K562 (cell line): ENCODE measurements around the gene STIM1. TPM values are rescaled to one million over a fixed set of nuclear protein-coding genes. Genes with fewer than 3 reads are reported as not detected.

ENCODE experiments used
- ATAC-seq: fragments of 200-7000 bp; cut with Tn5 transposase; 3 replicates; pipeline ENCODE4 v1.9.1; 2020; ENCODE audit warnings: moderate library complexity
- BruUV-seq: library from RNA; stranded (reverse); fragments of 400-500 nt; replicated peaks from 2 replicates; lab custom pipeline; 2021; lab: Mats Ljungman, UMichigan
- CTCF ChIA-PET: fragments of 300-600 bp; formaldehyde crosslinking; extraction: SDS; loops from one replicate; lab custom pipeline; 2021; ENCODE audit warnings: low intra/inter-chr PET ratio; lab: Yijun Ruan, JAX
- POLR2A ChIA-PET: fragments of 300-600, 350-650 bp; sonication (Branson Sonifier 250); formaldehyde crosslinking; extraction: SDS; loops from one replicate; lab custom pipeline; 2021; ENCODE audit warnings: antibody characterized with exemption, inconsistent platforms; lab: Yijun Ruan, JAX
- DNase-seq, 4 experiments: peaks; one replicate each; pipeline versions ENCODE4 v3.0.0 to v3.0.0-alpha.2; 2011 to 2018; ENCODE audit warnings: low spot score in 3 of 4, mixed read lengths in 3 of 4; ENCODE audit errors: extremely low read depth in 1 of 4
- FAIRE-seq: peaks from 2 replicates; lab custom pipeline; 2011; peaks lifted over from hg19 to GRCh38; lab: Jason Lieb, UNC
- H2AFZ ChIP-seq: 2 replicates; pipeline ENCODE4 v1.6.0; 2011; ENCODE audit warnings: low read depth, low read length, control low read depth, inconsistent platforms
- H3K27ac ChIP-seq: fragments of 200-600 bp; 3 replicates; pipeline ENCODE4 v1.8.0; 2011; ENCODE audit warnings: low read depth, mild to moderate bottlenecking, control low read depth, inconsistent platforms, low read length, moderate library complexity, mixed read lengths; ENCODE audit errors: extremely low read depth
- H3K27me3 ChIP-seq, 2 experiments: fragments of 300-600 bp in 1 of 2; 2 replicates in 1 of 2; 3 replicates in 1 of 2; pipeline versions ENCODE4 v1.6.0 to v1.8.0; 2011; ENCODE audit warnings: inconsistent platforms in 2 of 2, low read length in 2 of 2, mild to moderate bottlenecking in 1 of 2, mixed read lengths in 1 of 2, moderate library complexity in 1 of 2; ENCODE audit not compliant: control insufficient read depth in 2 of 2, insufficient read depth in 2 of 2
- H3K36me3 ChIP-seq: fragments of 300-600 bp; 3 replicates; pipeline ENCODE4 v1.8.0; 2011; ENCODE audit warnings: mild to moderate bottlenecking, low read length, inconsistent platforms; ENCODE audit not compliant: control insufficient read depth, insufficient read depth
- H3K4me1 ChIP-seq, 2 experiments: fragments of 200-600 bp in 1 of 2; replicated peaks in 1 of 2; 2 replicates in 1 of 2; 3 replicates in 1 of 2; pipeline versions ENCODE4 v1.5.1 to v1.8.0; 2011; ENCODE audit warnings: inconsistent platforms in 2 of 2, low read length in 2 of 2, mild to moderate bottlenecking in 1 of 2, mixed read lengths in 1 of 2, moderate library complexity in 1 of 2; ENCODE audit not compliant: control insufficient read depth in 2 of 2, insufficient read depth in 2 of 2
- H3K4me2 ChIP-seq: 2 replicates; pipeline ENCODE4 v1.6.1; 2011; ENCODE audit warnings: low read length, control low read depth, inconsistent platforms, mixed read lengths; ENCODE audit not compliant: insufficient read depth
- H3K4me3 ChIP-seq: fragments of 200-600 bp; sonication (generic), shearing (Covaris generic); 2 replicates; pipeline ENCODE4 v1.5.1; 2016; ENCODE audit warnings: control low read depth, inconsistent platforms
- H3K79me2 ChIP-seq: fragments of 200-600 bp; 3 replicates; pipeline ENCODE4 v1.8.0; 2011; ENCODE audit warnings: low read length, inconsistent platforms; ENCODE audit not compliant: control insufficient read depth, insufficient read depth
- H3K9ac ChIP-seq, 2 experiments: 2 replicates each; pipeline versions ENCODE4 v1.6.0 to v1.6.1; 2011; ENCODE audit warnings: low read depth in 2 of 2, low read length in 2 of 2, control low read depth in 1 of 2, inconsistent platforms in 1 of 2, mild to moderate bottlenecking in 1 of 2, mixed read lengths in 1 of 2; ENCODE audit not compliant: insufficient read depth in 1 of 2
- H3K9me1 ChIP-seq: one replicate; pipeline ENCODE4 v1.6.0; 2011; ENCODE audit warnings: inconsistent platforms, mild to moderate bottlenecking, low read length, moderate library complexity; ENCODE audit not compliant: control insufficient read depth, insufficient read depth
- H3K9me3 ChIP-seq: replicated peaks from 2 replicates; pipeline ENCODE4 v1.5.1; 2011; ENCODE audit warnings: low read depth, low read length, inconsistent platforms; ENCODE audit not compliant: control insufficient read depth, insufficient read depth
- H4K20me1 ChIP-seq: replicated peaks from 2 replicates; pipeline ENCODE4 v1.6.1; 2011; ENCODE audit warnings: low read length, inconsistent platforms, mixed read lengths; ENCODE audit not compliant: control insufficient read depth, insufficient read depth
- FOXP1 ChIP-seq: sonication (generic); formaldehyde crosslinking; IDR thresholded peaks from 2 replicates; pipeline ENCODE4 v1.8.0; 2022; ENCODE audit warnings: mild to moderate bottlenecking, missing genetic modification reagents
- HOXB6 ChIP-seq: fragments of 250-450 bp; sonication (Bioruptor Pico); IDR thresholded peaks from 2 replicates; pipeline ENCODE4 v1.5.1; 2022; ENCODE audit warnings: mild to moderate bottlenecking, borderline replicate concordance
- KLF10 ChIP-seq: fragments of 250-450 bp; sonication (Bioruptor Pico); IDR thresholded peaks from 2 replicates; pipeline ENCODE4 v1.6.1; 2021; ENCODE audit warnings: matching md5 sums
- NONO ChIP-seq, 2 experiments: fragments of 200-400 bp in 1 of 2; fragments of 450-650 bp in 1 of 2; formaldehyde crosslinking in 1 of 2; IDR thresholded peaks; 2 replicates each; pipeline ENCODE4 v1.6.1; 2017; ENCODE audit warnings: low read depth in 2 of 2, mild to moderate bottlenecking in 2 of 2, moderate library complexity in 2 of 2, low read length in 1 of 2
- NR2C2 ChIP-seq, 2 experiments: fragments of 200-800 bp in 1 of 2; sonication (Bioruptor generic) in 1 of 2; sonication (generic) in 1 of 2; formaldehyde crosslinking in 1 of 2; IDR thresholded peaks; 2 replicates each; pipeline versions ENCODE4 v1.6.1 to v1.8.0; 2016 to 2022; ENCODE audit warnings: mild to moderate bottlenecking in 1 of 2, missing compliant biosample characterization in 1 of 2, missing genetic modification characterization in 1 of 2, missing genetic modification reagents in 1 of 2
- SREBF1 ChIP-seq: fragments of 150-350 bp; IDR thresholded peaks from 2 replicates; pipeline ENCODE4 v1.6.1; 2014; ENCODE audit warnings: antibody characterized with exemption, low read depth, low read length, borderline replicate concordance
- ZNF445 ChIP-seq: fragments of 250-450 bp; sonication (Bioruptor Pico); IDR thresholded peaks from 2 replicates; pipeline ENCODE4 v1.4.0; 2020; ENCODE audit warnings: low read depth, mild to moderate bottlenecking, moderate library complexity
- WGBS: fragments of 100-300 bp; shearing (Covaris generic); methylation state at CpG from one replicate; pipeline ENCODE4 v1.1.6; 2016; ENCODE audit warnings: low coverage, mixed read lengths; ENCODE audit not compliant: insufficient coverage; ENCODE audit errors: missing lambda C conversion rate; 5-methylcytosine and 5-hydroxymethylcytosine counted together
- in situ Hi-C: fragments of 300-500 bp; cut with MboI; formaldehyde crosslinking; loops from 4 replicates; pipeline ENCODE4 v1.15.0; 2018; ENCODE audit warnings: inconsistent platforms, mixed read lengths
- intact Hi-C: fragments of 100-400 bp; cut with micrococcal nuclease; formaldehyde crosslinking; loops from 2 replicates; pipeline ENCODE4 v1.14.2; 2022
- polyA plus RNA-seq, 8 experiments: library from polyadenylated mRNA; depleted of rRNA in 4 of 8; stranded (reverse) in 5 of 8; unstranded in 3 of 8; fragments of >200 nt; fragmentation: Nextera tagmentation in 2 of 8; fragmentation: Illumina TruSeq in 1 of 8; extraction: Ambion mirVana in 2 of 8; extraction: Trizol in 1 of 8; gene quantifications; 2 replicates each; pipeline versions ENCODE4 v1.2.1 to v1.2.3, GENCODE V29; 2011 to 2014; ENCODE audit warnings: inconsistent platforms in 1 of 8, missing spikeins in 1 of 8
- total RNA-seq, 7 experiments: library from RNA; depleted of rRNA in 6 of 7; stranded (reverse); fragments of >200 nt in 6 of 7; fragmentation: Illumina TruSeq in 2 of 7; extraction: Trizol in 2 of 7; gene quantifications; 2 replicates each; pipeline versions ENCODE4 v1.2.1 to v1.2.3, GENCODE V29; 2011 to 2021; ENCODE audit warnings: low replicate concordance in 1 of 7
- TF ChIP-seq, protein P1 (sequence below): fragments of 200-800 bp; sonication (Bioruptor generic); IDR thresholded peaks from 2 replicates; pipeline ENCODE4 v1.6.1; 2017; ENCODE audit warnings: missing genetic modification characterization, missing compliant biosample characterization
- TF ChIP-seq, protein P2 (sequence below), 2 experiments: fragments of 150-350 bp in 1 of 2; IDR thresholded peaks; 2 replicates each; pipeline ENCODE4 v1.6.1; 2012 to 2016; ENCODE audit warnings: low read depth in 2 of 2, low read length in 2 of 2, mild to moderate bottlenecking in 1 of 2, moderate library complexity in 1 of 2
- TF ChIP-seq, protein P3 (sequence below): fragments of 450-650 bp; IDR thresholded peaks from 2 replicates; pipeline ENCODE4 v1.6.1; 2017; ENCODE audit warnings: antibody characterized with exemption, mild to moderate bottlenecking

STIM1 gene
- total and polyA plus RNA-seq, 9 of the 15 experiments (the other 6 are each of a cell fraction or from before 2014, with no cell fraction given), result 7.7 to 50.5 (median 22.5) TPM

DNA sequence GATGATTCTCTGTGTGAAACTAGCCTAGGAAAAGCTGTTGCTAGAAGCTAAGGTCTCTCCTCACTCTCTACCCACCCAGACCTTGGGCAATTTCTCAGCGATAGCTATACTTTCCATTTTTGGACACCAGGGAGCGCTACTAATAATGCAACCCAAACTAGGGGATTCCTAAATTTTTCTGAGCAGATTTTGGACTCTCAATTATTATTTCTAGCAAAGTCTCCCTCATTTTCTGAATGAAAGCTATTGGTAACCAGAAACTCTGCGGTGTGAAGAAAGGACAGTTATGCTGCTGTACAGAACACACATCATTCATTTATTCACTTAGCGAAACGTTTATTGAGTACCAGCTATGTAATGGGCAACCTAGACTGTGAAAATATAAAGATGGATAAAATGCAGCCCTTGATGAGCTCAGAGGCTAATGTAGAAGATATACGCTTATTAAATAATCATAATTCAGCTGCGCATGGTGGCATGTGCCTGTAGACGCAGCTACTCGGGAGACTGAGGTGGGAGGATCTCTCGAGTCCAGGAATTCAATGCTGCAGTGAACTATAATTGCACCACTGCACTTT lies 6.1 kb upstream of the STIM1 start:
- WGBS, result 45% methylated on average over 10 of the region's 10 CpGs
- H3K4me2 ChIP-seq, result no peak overlapping the region; the same call in 1 of the 2 replicates
- POLR2A ChIA-PET, result interaction anchor here (0.5 to 1.6 kb wide), 9 partner anchors 9 to 247 kb away, joined by 3 to 6 read pairs (median 5); no protein-coding TSS in a partner anchor
- TF ChIP-seq, protein P1, sequence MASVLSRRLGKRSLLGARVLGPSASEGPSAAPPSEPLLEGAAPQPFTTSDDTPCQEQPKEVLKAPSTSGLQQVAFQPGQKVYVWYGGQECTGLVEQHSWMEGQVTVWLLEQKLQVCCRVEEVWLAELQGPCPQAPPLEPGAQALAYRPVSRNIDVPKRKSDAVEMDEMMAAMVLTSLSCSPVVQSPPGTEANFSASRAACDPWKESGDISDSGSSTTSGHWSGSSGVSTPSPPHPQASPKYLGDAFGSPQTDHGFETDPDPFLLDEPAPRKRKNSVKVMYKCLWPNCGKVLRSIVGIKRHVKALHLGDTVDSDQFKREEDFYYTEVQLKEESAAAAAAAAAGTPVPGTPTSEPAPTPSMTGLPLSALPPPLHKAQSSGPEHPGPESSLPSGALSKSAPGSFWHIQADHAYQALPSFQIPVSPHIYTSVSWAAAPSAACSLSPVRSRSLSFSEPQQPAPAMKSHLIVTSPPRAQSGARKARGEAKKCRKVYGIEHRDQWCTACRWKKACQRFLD (CRISPR knock-in tag), result no peak
- TF ChIP-seq NR2C2 (CRISPR knock-in tag; IDR thresholded peaks at IDR 0.05), result no peak
- TF ChIP-seq NR2C2 (tag; IDR thresholded peaks at IDR 0.05), result no peak
- TF ChIP-seq, protein P2, sequence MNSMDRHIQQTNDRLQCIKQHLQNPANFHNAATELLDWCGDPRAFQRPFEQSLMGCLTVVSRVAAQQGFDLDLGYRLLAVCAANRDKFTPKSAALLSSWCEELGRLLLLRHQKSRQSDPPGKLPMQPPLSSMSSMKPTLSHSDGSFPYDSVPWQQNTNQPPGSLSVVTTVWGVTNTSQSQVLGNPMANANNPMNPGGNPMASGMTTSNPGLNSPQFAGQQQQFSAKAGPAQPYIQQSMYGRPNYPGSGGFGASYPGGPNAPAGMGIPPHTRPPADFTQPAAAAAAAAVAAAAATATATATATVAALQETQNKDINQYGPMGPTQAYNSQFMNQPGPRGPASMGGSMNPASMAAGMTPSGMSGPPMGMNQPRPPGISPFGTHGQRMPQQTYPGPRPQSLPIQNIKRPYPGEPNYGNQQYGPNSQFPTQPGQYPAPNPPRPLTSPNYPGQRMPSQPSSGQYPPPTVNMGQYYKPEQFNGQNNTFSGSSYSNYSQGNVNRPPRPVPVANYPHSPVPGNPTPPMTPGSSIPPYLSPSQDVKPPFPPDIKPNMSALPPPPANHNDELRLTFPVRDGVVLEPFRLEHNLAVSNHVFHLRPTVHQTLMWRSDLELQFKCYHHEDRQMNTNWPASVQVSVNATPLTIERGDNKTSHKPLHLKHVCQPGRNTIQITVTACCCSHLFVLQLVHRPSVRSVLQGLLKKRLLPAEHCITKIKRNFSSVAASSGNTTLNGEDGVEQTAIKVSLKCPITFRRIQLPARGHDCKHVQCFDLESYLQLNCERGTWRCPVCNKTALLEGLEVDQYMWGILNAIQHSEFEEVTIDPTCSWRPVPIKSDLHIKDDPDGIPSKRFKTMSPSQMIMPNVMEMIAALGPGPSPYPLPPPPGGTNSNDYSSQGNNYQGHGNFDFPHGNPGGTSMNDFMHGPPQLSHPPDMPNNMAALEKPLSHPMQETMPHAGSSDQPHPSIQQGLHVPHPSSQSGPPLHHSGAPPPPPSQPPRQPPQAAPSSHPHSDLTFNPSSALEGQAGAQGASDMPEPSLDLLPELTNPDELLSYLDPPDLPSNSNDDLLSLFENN (IDR thresholded peaks at IDR 0.05; ENCODE audit: low read depth in 2 of 2, low read length in 2 of 2), result no peak
- TF ChIP-seq KLF10 (CRISPR knock-in tag), result no peak
- TF ChIP-seq HOXB6 (CRISPR knock-in tag), result no peak
- TF ChIP-seq, protein P3, sequence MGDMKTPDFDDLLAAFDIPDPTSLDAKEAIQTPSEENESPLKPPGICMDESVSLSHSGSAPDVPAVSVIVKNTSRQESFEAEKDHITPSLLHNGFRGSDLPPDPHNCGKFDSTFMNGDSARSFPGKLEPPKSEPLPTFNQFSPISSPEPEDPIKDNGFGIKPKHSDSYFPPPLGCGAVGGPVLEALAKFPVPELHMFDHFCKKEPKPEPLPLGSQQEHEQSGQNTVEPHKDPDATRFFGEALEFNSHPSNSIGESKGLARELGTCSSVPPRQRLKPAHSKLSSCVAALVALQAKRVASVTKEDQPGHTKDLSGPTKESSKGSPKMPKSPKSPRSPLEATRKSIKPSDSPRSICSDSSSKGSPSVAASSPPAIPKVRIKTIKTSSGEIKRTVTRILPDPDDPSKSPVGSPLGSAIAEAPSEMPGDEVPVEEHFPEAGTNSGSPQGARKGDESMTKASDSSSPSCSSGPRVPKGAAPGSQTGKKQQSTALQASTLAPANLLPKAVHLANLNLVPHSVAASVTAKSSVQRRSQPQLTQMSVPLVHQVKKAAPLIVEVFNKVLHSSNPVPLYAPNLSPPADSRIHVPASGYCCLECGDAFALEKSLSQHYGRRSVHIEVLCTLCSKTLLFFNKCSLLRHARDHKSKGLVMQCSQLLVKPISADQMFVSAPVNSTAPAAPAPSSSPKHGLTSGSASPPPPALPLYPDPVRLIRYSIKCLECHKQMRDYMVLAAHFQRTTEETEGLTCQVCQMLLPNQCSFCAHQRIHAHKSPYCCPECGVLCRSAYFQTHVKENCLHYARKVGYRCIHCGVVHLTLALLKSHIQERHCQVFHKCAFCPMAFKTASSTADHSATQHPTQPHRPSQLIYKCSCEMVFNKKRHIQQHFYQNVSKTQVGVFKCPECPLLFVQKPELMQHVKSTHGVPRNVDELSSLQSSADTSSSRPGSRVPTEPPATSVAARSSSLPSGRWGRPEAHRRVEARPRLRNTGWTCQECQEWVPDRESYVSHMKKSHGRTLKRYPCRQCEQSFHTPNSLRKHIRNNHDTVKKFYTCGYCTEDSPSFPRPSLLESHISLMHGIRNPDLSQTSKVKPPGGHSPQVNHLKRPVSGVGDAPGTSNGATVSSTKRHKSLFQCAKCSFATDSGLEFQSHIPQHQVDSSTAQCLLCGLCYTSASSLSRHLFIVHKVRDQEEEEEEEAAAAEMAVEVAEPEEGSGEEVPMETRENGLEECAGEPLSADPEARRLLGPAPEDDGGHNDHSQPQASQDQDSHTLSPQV, result 0 out of 2 replicates have a peak, but pooled peaks have one; percentile 26
- TF ChIP-seq SREBF1, result no peak
- no peak for TF ChIP-seq FOXP1 (CRISPR knock-in tag)
- TF ChIP-seq ZNF445 (CRISPR knock-in tag), result no peak
- no peak for TF ChIP-seq NONO (IDR thresholded peaks at IDR 0.05; ENCODE audit: low read depth in 2 of 2, low read length in 1 of 2)

More for the DNA sequence above, 6.1 kb upstream of the STIM1 start:
- no peaks in the 10 kb centered on the region for H3K79me2 ChIP-seq
- H3K36me3 ChIP-seq, result no peaks in the 10 kb centered on the region
- H3K27ac ChIP-seq, result no peak overlapping the region
- FAIRE-seq (peak; percentile 92), DNase-seq (peak in 3 of 4 experiments; percentile 42 to 76 (median 57)), ATAC-seq (peak; percentile 80)
- intact Hi-C loops, result loop anchor here (1.0 to 2.0 kb wide), 2 partner anchors 109 to 223 kb away; no protein-coding TSS in a partner anchor
- H4K20me1 ChIP-seq, result no peaks in the 10 kb centered on the region
- no peak overlapping the region for H3K4me3 ChIP-seq
- BruUV-seq, result no TSS peak
- H3K9ac ChIP-seq, result no peak overlapping the region
- CTCF ChIA-PET, result interaction anchor here (0.5 to 4.5 kb wide), 5 partner anchors 41 to 223 kb away, joined by 3 to 30 read pairs (median 5); no protein-coding TSS in a partner anchor
- H3K9me1 ChIP-seq, result no peaks in the 10 kb centered on the region
- H2AFZ ChIP-seq, result peak overlapping the region; percentile 84
- H3K9me3 ChIP-seq, result no peaks in the 10 kb centered on the region
- in situ Hi-C loops, result loop anchor here (5.0 kb wide), 1 partner anchor 223 kb away; no protein-coding TSS in a partner anchor
- H3K4me1 ChIP-seq, result peaks cover 17 to 27% of the 10 kb centered on the region in 2 experiments
- no peaks in the 10 kb centered on the region for H3K27me3 ChIP-seq
